Measurements from ENCODE around the gene RGS10. TPM values are rescaled to one million over a fixed set of nuclear protein-coding genes. Genes with fewer than 3 reads are reported as not detected.

The RGS10 gene
- total and polyA plus RNA-seq, 7 donors, result 54.1 to 192 (median 125) TPM

- H3K27me3 ChIP-seq, result no peaks in the 10 kb centered on the region
- no peak for TF ChIP-seq POLR2A (IDR thresholded peaks at IDR 0.05)
- TF ChIP-seq POLR2AphosphoS5 (IDR thresholded peaks at IDR 0.05), result no peak
- TF ChIP-seq, protein P1, sequence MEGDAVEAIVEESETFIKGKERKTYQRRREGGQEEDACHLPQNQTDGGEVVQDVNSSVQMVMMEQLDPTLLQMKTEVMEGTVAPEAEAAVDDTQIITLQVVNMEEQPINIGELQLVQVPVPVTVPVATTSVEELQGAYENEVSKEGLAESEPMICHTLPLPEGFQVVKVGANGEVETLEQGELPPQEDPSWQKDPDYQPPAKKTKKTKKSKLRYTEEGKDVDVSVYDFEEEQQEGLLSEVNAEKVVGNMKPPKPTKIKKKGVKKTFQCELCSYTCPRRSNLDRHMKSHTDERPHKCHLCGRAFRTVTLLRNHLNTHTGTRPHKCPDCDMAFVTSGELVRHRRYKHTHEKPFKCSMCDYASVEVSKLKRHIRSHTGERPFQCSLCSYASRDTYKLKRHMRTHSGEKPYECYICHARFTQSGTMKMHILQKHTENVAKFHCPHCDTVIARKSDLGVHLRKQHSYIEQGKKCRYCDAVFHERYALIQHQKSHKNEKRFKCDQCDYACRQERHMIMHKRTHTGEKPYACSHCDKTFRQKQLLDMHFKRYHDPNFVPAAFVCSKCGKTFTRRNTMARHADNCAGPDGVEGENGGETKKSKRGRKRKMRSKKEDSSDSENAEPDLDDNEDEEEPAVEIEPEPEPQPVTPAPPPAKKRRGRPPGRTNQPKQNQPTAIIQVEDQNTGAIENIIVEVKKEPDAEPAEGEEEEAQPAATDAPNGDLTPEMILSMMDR (IDR thresholded peaks at IDR 0.05), result no peak
- no peak for TF ChIP-seq EP300 (IDR thresholded peaks at IDR 0.05)
- peaks cover 0 to 16% (median 8%) of the 10 kb centered on the region in 4 donors for H3K4me1 ChIP-seq
- 79 to 88% methylated on average over 4 of the region's 4 CpGs for WGBS, 2 donors
- H3K9me3 ChIP-seq, result no peaks in the 10 kb centered on the region
- H3K27ac ChIP-seq, result no peak overlapping the region
- intact Hi-C loops (cut with DNase I), result no loop called here
- no peak for DNase-seq
- no peak overlapping the region for H3K4me3 ChIP-seq
- no peaks in the 10 kb centered on the region for H3K36me3 ChIP-seq
Observed at GRCh38 chr10:119550827-119551226, 8.3 kb upstream of the RGS10 start.

DNA sequence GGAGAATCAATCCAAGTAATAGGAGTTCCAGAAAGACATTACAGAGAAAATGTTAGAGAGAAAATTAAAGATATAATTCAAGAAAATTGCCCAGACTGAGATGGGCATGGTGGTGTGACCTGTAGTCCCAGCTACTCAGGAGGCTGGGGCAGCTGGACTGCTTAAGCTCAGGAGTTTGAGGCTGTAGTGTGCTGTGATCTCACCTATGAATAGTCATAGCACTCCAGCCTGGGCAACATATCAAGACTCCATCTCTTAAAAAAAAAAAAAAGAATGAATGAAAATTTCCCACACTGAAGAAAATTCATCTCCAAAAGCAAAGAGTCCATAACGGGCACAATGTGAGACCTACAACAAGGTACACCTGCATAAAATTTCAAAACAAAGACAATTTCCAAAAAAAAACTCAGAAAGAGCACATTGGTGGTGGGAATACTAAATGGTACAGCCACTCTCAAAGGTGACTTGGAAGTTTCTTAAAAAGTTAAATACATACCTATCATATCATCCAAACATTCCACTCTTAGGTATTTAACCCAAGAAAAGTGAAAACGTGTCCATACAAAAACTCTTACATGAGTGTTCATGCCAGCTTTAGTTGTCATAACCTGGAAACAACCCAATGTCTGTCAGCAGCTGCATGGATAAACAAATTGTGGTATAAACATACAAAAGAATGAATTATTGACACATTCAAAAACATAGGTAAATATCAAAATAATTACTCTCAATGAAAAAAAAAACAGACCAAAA lies 6.9 kb upstream of the RGS10 start:
- TF ChIP-seq POLR2AphosphoS5 (IDR thresholded peaks at IDR 0.05) (no peak), POLR2A (IDR thresholded peaks at IDR 0.05) (no peak), EP300 (IDR thresholded peaks at IDR 0.05) (no peak)
- TF ChIP-seq, protein P1 (IDR thresholded peaks at IDR 0.05), result no peak
- WGBS, 2 donors, result 55 to 78% methylated on average over 2 of the region's 2 CpGs
- Histone ChIP-seq H3K9me3 (no peaks in the 10 kb centered on the region), H3K4me1 (peaks cover 0 to 23% (median 18%) of the 10 kb centered on the region in 4 donors), H3K36me3 (no peaks in the 10 kb centered on the region), H3K4me3 (no peak overlapping the region), H3K27me3 (no peaks in the 10 kb centered on the region), H3K27ac (no peak overlapping the region)
- no peak for DNase-seq
- intact Hi-C loops (cut with DNase I), result no loop called here

- 13 to 53% methylated on average over 3 of the region's 3 CpGs for WGBS, 2 donors
- H3K4me1 ChIP-seq, result peaks cover 0 to 39% (median 37%) of the 10 kb centered on the region in 4 donors
- DNase-seq, result no peak
- no peaks in the 10 kb centered on the region for H3K27me3 ChIP-seq
- H3K27ac ChIP-seq, result peak overlapping the region in 3 of 4 donors; percentile 43 to 95 (median 83)
- no peak overlapping the region for H3K4me3 ChIP-seq
- intact Hi-C loops (cut with DNase I), result no loop called here
- no peaks in the 10 kb centered on the region for H3K9me3 ChIP-seq
- TF ChIP-seq, protein P1 (IDR thresholded peaks at IDR 0.05), result no peak
- no peak for TF ChIP-seq POLR2A (IDR thresholded peaks at IDR 0.05)
- no peak for TF ChIP-seq EP300 (IDR thresholded peaks at IDR 0.05)
- TF ChIP-seq POLR2AphosphoS5 (IDR thresholded peaks at IDR 0.05), result no peak
- H3K36me3 ChIP-seq, result no peaks in the 10 kb centered on the region
Observed at GRCh38 chr10:119546009-119546408, 3.5 kb upstream of the RGS10 start.

DNA sequence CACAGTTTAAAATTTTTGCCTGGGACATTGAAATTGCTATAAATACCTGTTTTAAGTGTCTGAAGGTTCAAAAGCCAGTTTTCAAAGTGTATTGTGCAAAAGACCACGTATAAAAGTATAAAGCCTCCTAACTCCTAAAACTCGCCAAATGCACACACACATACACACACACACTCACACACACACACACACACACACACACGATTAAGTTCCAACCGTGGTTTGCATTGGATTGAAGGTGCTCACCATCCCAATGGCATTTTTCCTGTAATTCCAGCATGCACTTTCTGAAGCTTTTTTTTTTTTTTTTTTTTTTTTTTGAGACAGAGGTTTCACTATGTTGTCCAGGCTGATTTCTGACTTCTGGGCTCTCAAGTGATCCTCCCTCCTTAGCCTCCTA lies 2.8 kb upstream of the RGS10 start:
- Histone ChIP-seq H3K27me3 (no peaks in the 10 kb centered on the region), H3K9me3 (no peaks in the 10 kb centered on the region), H3K4me1 (peaks cover 0 to 45% (median 43%) of the 10 kb centered on the region in 4 donors), H3K4me3 (no peak overlapping the region), H3K27ac (peak overlapping the region in 3 of 4 donors; percentile 83 to 97 (median 95)), H3K36me3 (no peaks in the 10 kb centered on the region)
- no peak for DNase-seq
- WGBS, 2 donors, result 28 to 72% methylated on average over 4 of the region's 4 CpGs
- intact Hi-C loops (cut with DNase I), result no loop called here
- TF ChIP-seq POLR2AphosphoS5 (IDR thresholded peaks at IDR 0.05) (no peak), POLR2A (IDR thresholded peaks at IDR 0.05) (no peak), EP300 (IDR thresholded peaks at IDR 0.05) (no peak)
- TF ChIP-seq, protein P1 (IDR thresholded peaks at IDR 0.05), result no peak

Measured in sigmoid colon (tissue), 7 donors.